HG03469 (cell line): ENCODE data around the gene MTERF4.

Experiments
- ATAC-seq: cut with Tn5 transposase; IDR thresholded peaks from one replicate; pipeline ENCODE4 v1.9.1; 2021; ENCODE audit warnings: mild to moderate bottlenecking, moderate library complexity, moderate number of reproducible peaks; ENCODE audit not compliant: unreplicated experiment

The MTERF4 gene

GRCh38 chr2:241070811-241071676 lies 31.0 kb downstream of the MTERF4 start:
- no peak for ATAC-seq

GRCh38 chr2:241070361-241070760 lies 31.7 kb downstream of the MTERF4 start:
- ATAC-seq, result no peak

- ATAC-seq, result no peak
These were observed 32.2 kb downstream of the MTERF4 start for GRCh38 chr2:241069821-241070281.

GRCh38 chr2:241068942-241069810 lies 32.9 kb downstream of the MTERF4 start:
- ATAC-seq, result no peak

GRCh38 chr2:241068136-241068941 lies 33.7 kb downstream of the MTERF4 start:
- no peak for ATAC-seq

GRCh38 chr2:241067501-241068135 lies 34.5 kb downstream of the MTERF4 start:
- ATAC-seq, result no peak

- ATAC-seq, result no peak
These were observed 35.2 kb downstream of the MTERF4 start for GRCh38 chr2:241066893-241067341.

- no peak for ATAC-seq
These were observed 35.8 kb downstream of the MTERF4 start for GRCh38 chr2:241066171-241066892.

GRCh38 chr2:241065355-241065803 lies 36.7 kb downstream of the MTERF4 start:
- ATAC-seq, result no peak

GRCh38 chr2:241064802-241065354 lies 37.2 kb downstream of the MTERF4 start:
- no peak for ATAC-seq

- ATAC-seq, result no peak
These were observed 37.9 kb downstream of the MTERF4 start for GRCh38 chr2:241064008-241064801.

GRCh38 chr2:241063587-241063986 lies 38.5 kb downstream of the MTERF4 start:
- ATAC-seq, result no peak

- ATAC-seq, result no peak
These were observed 39.0 kb downstream of the MTERF4 start for GRCh38 chr2:241063093-241063551.

- no peak for ATAC-seq
These were observed 39.5 kb downstream of the MTERF4 start for GRCh38 chr2:241062389-241063092.

GRCh38 chr2:241061275-241061674 lies 40.8 kb downstream of the MTERF4 start:
- no peak for ATAC-seq

GRCh38 chr2:241053576-241054251 lies 48.4 kb downstream of the MTERF4 start:
- ATAC-seq, result no peak
